ENCODE data around the gene PKIB. TPM values are rescaled to one million over a fixed set of nuclear protein-coding genes. Genes with fewer than 3 reads are reported as not detected.

PKIB gene
- total RNA-seq, 4 donors from 2014 or later, result 4.1 to 119 (median 41.9) TPM

DNA sequence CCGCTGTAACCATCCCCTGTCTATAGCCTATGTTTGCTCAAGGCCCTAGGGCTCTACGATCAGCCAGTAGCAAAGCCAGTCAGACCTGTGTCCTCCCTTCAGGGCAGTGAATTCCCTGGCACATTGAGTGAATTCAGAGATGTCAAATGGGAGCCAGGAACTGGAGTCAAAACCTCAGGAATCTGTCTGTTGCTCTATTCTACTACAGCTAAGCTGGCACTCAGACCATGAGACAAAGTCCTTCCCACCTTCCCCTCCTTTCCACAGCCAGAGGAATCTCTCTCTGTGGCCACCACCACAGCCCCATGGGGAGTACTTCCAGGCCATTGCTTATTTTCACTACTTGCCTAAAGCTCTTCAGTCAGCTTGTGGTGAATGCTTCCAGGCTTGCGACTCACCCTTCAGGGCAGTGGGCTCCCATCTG lies 82.0 kb downstream of the PKIB start:
- TF ChIP-seq, protein P1, sequence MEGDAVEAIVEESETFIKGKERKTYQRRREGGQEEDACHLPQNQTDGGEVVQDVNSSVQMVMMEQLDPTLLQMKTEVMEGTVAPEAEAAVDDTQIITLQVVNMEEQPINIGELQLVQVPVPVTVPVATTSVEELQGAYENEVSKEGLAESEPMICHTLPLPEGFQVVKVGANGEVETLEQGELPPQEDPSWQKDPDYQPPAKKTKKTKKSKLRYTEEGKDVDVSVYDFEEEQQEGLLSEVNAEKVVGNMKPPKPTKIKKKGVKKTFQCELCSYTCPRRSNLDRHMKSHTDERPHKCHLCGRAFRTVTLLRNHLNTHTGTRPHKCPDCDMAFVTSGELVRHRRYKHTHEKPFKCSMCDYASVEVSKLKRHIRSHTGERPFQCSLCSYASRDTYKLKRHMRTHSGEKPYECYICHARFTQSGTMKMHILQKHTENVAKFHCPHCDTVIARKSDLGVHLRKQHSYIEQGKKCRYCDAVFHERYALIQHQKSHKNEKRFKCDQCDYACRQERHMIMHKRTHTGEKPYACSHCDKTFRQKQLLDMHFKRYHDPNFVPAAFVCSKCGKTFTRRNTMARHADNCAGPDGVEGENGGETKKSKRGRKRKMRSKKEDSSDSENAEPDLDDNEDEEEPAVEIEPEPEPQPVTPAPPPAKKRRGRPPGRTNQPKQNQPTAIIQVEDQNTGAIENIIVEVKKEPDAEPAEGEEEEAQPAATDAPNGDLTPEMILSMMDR (IDR thresholded peaks at IDR 0.05), result no peak
- TF ChIP-seq POLR2A (IDR thresholded peaks at IDR 0.05), result no peak
- no peak for DNase-seq
- no peaks in the 10 kb centered on the region for H3K36me3 ChIP-seq
- no peaks in the 10 kb centered on the region for H3K4me1 ChIP-seq
- H3K27ac ChIP-seq, result no peak overlapping the region
- no peak overlapping the region for H3K4me3 ChIP-seq
- H3K27me3 ChIP-seq, result no peaks in the 10 kb centered on the region
- no peaks in the 10 kb centered on the region for H3K9me3 ChIP-seq

DNA sequence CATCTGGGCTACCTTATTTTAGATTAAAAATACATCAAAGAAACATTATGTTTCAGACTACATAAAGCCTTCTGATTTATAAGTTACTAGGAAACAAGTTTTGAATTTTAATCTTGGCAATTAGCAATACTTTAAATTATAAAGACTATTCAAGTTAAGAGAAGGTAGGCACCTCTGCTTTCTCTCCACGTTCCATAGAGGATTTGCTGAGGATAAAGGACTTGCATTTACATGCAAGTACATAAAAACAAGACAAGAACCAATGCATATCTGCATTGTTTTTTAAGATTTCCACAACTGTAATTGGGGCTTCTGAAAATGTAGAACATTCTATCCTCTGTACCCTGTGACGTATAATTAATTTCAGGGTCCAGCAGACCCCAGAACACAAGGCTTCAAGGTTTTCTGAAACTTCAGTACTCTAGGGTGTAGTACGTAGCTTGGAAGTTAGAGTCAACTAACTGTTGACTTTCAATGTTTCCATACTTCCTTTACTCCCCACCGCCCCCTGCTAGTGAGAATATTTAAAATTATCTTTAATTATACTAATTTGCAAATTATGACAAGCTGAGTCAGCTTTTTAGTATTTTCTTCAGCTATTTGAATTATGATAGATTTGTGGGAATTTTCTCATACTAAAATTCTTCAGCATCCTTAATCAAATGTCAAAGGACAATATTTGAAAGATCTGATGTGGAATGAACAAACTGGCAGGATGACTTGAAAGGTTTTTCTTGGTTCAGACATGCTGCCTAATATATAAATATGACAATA lies 82.8 kb downstream of the PKIB start:
- no peaks in the 10 kb centered on the region for H3K4me1 ChIP-seq
- H3K27ac ChIP-seq, result no peak overlapping the region
- TF ChIP-seq, protein P1 (IDR thresholded peaks at IDR 0.05), result no peak
- no peak for TF ChIP-seq POLR2A (IDR thresholded peaks at IDR 0.05)
- no peaks in the 10 kb centered on the region for H3K36me3 ChIP-seq
- no peaks in the 10 kb centered on the region for H3K9me3 ChIP-seq
- no peak overlapping the region for H3K4me3 ChIP-seq
- H3K27me3 ChIP-seq, result no peaks in the 10 kb centered on the region
- DNase-seq, result no peak

DNA sequence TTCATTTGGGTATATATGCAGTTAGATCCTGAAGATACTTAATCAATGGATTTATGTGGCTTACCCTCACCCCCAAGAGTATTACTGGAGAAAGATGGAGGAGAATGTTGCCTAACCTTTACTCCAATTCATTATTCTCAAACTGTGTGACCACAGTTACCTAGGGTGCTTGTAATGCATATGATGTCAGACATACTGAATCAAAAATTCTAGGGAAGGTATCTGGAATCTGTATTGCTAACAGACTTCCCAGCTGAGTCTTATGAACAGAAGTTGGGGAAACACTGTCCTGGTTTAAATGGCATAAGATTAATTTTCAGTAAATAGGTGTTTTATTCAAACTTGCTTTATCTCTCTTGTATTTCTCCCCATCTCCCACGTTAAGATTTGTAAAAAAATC lies 83.9 kb downstream of the PKIB start:
- no peaks in the 10 kb centered on the region for H3K27me3 ChIP-seq

DNA sequence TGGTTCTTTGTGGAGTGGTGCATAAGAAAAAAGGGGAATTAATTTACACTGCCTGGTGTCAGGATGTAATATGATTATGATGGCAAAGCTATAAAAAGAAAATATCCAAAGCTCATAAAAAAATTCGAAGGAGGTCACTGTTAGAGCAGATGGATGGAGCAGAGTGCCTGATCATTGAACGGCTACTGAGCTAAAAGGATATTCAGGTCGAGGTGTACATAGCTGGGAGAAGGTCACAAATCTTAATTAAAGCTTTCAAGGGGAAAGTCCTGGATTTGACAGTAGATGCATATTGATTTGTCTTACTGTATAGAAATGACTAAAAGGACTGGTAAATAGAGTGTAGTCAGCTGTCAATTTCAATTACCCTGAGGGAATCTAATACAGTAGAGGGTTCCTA lies 84.4 kb downstream of the PKIB start:
- Histone ChIP-seq H3K4me3 (no peak overlapping the region), H3K27me3 (no peaks in the 10 kb centered on the region), H3K9me3 (no peaks in the 10 kb centered on the region), H3K27ac (no peak overlapping the region), H3K4me1 (no peaks in the 10 kb centered on the region), H3K36me3 (no peaks in the 10 kb centered on the region)
- TF ChIP-seq, protein P1 (IDR thresholded peaks at IDR 0.05), result no peak
- no peak for TF ChIP-seq POLR2A (IDR thresholded peaks at IDR 0.05)
- no peak for DNase-seq

More for the DNA sequence above, 83.9 kb downstream of the PKIB start:
- Histone ChIP-seq H3K27ac (no peak overlapping the region), H3K4me1 (no peaks in the 10 kb centered on the region), H3K9me3 (no peaks in the 10 kb centered on the region), H3K4me3 (no peak overlapping the region), H3K36me3 (no peaks in the 10 kb centered on the region)
- DNase-seq, result no peak
- TF ChIP-seq, protein P1 (IDR thresholded peaks at IDR 0.05), result no peak
- TF ChIP-seq POLR2A (IDR thresholded peaks at IDR 0.05), result no peak

DNA sequence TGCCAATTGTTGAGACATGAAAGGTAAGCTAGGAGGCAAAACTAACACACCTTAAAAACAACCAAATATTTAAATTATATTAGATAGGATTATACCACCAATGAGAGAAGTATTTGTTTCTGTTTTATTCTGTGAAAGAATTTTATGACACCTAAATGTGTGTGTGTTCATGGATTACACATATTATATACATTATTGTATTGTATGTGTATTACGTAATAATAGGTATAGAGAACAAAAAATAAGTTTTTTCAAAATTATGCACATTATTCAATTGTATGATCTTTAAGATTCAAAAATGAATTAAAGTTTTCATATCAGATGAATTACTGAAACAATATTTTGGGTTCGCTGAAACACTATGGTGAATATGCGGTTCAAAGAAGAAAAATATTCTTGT lies 85.0 kb downstream of the PKIB start:
- TF ChIP-seq, protein P1 (IDR thresholded peaks at IDR 0.05), result no peak
- TF ChIP-seq POLR2A (IDR thresholded peaks at IDR 0.05), result no peak
- DNase-seq, result no peak
- no peaks in the 10 kb centered on the region for H3K36me3 ChIP-seq
- H3K4me1 ChIP-seq, result no peaks in the 10 kb centered on the region
- no peaks in the 10 kb centered on the region for H3K9me3 ChIP-seq
- no peak overlapping the region for H3K4me3 ChIP-seq
- H3K27ac ChIP-seq, result no peak overlapping the region
- no peaks in the 10 kb centered on the region for H3K27me3 ChIP-seq

Measured in Peyer's patch (tissue), 4 donors.